Tibial nerve (tissue), 4 donors: Measurements from ENCODE around the gene KRTAP5-1. TPM values are rescaled to one million over a fixed set of nuclear protein-coding genes. Genes with fewer than 3 reads are reported as not detected.

Experiments used
- DNase-seq, 2 donors: peaks; one replicate each; pipeline ENCODE4 v3.0.0-alpha.2; 2019; ENCODE audit warnings: low spot score in 2 of 2
- H3K27ac ChIP-seq, 4 donors: fragments of 200-600 bp; sonication (generic) in 3 of 4; one replicate each; pipeline ENCODE4 v1.5.1; 2017 to 2019; ENCODE audit warnings: mild to moderate bottlenecking in 1 of 4
- H3K27me3 ChIP-seq, 2 donors: fragments of 200-600 bp; sonication (generic) in 1 of 2; one replicate each; pipeline versions ENCODE4 v1.5.1 to v1.6.0; 2017 to 2019
- H3K36me3 ChIP-seq, 3 donors: fragments of 200-600 bp; sonication (generic); one replicate each; pipeline ENCODE4 v1.5.1; 2018 to 2019
- H3K4me1 ChIP-seq, 4 donors: fragments of 200-600 bp; sonication (generic) in 3 of 4; one replicate each; pipeline ENCODE4 v1.5.1; 2017 to 2019
- H3K4me3 ChIP-seq, 4 donors: fragments of 200-600 bp; sonication (generic) in 3 of 4; one replicate each; pipeline ENCODE4 v1.5.1; 2017 to 2019; ENCODE audit warnings: mild to moderate bottlenecking in 1 of 4, moderate library complexity in 1 of 4
- H3K9me3 ChIP-seq, 4 donors: fragments of 200-600 bp; sonication (generic) in 3 of 4; one replicate each; pipeline ENCODE4 v1.5.1; 2017 to 2019
- EP300 ChIP-seq, 2 donors: sonication (generic); formaldehyde crosslinking; IDR thresholded peaks; one replicate each; pipeline ENCODE4 v1.6.1; 2017; ENCODE audit warnings: antibody characterized with exemption in 2 of 2, mild to moderate bottlenecking in 1 of 2
- POLR2A ChIP-seq, 2 donors: fragments of 450-650 bp; IDR thresholded peaks; one replicate each; pipeline ENCODE4 v1.6.1; 2017; ENCODE audit warnings: antibody characterized with exemption in 2 of 2, mild to moderate bottlenecking in 2 of 2, moderate library complexity in 2 of 2
- WGBS, 2 donors: methylation state at CpG; one replicate each; pipeline ENCODE4 v1.1.5; 2018; 5-methylcytosine and 5-hydroxymethylcytosine counted together
- total RNA-seq, 4 donors: library from RNA; depleted of rRNA; stranded (reverse); fragments of >200 nt; gene quantifications; one replicate each; pipeline ENCODE4 v1.1.0, GENCODE V29; 2016
- TF ChIP-seq, protein P1 (sequence below), 5 experiments: fragments of 200-600 bp in 3 of 5; fragments of 450-650 bp in 2 of 5; sonication (generic) in 3 of 5; IDR thresholded peaks; one replicate each; pipeline ENCODE4 v1.5.1; 2016 to 2019; ENCODE audit warnings: antibody characterized with exemption in 5 of 5, mild to moderate bottlenecking in 3 of 5, moderate library complexity in 2 of 5

KRTAP5-1 gene
- total RNA-seq, 4 donors from 2014 or later, result not detected

GRCh38 chr11:1572197-1573076, 12.6 kb downstream of the KRTAP5-1 start, which contains the start of gene DUSP8:
Gene DUSP8 (minus strand): TSS chr11:1572271. CDS start chr11:1565826, 6,445 bp downstream.
- no peaks in the 10 kb centered on the region for H3K9me3 ChIP-seq
- peak within 1 kb of the TSS; percentile 57 to 73 (median 64) for H3K4me3 ChIP-seq
- WGBS, 2 donors, result 0 to 1% methylated on average over 13 to 14 of the region's 124 CpGs
- H3K4me1 ChIP-seq, result peaks cover 0 to 69% (median 22%) of the 10 kb centered on the region in 4 donors
- H3K27me3 ChIP-seq, result peaks cover 0 to 35% of the 10 kb centered on the region in 2 donors
- no peaks in the 10 kb centered on the region for H3K36me3 ChIP-seq
- H3K27ac ChIP-seq, result peak within 1 kb of the TSS; percentile 86 to 99 (median 94)
- TF ChIP-seq EP300 (IDR thresholded peaks at IDR 0.05) (no peak), POLR2A (IDR thresholded peaks at IDR 0.05) (peak in 1 of 2 donors; percentile 59)
- TF ChIP-seq, protein P1, sequence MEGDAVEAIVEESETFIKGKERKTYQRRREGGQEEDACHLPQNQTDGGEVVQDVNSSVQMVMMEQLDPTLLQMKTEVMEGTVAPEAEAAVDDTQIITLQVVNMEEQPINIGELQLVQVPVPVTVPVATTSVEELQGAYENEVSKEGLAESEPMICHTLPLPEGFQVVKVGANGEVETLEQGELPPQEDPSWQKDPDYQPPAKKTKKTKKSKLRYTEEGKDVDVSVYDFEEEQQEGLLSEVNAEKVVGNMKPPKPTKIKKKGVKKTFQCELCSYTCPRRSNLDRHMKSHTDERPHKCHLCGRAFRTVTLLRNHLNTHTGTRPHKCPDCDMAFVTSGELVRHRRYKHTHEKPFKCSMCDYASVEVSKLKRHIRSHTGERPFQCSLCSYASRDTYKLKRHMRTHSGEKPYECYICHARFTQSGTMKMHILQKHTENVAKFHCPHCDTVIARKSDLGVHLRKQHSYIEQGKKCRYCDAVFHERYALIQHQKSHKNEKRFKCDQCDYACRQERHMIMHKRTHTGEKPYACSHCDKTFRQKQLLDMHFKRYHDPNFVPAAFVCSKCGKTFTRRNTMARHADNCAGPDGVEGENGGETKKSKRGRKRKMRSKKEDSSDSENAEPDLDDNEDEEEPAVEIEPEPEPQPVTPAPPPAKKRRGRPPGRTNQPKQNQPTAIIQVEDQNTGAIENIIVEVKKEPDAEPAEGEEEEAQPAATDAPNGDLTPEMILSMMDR (IDR thresholded peaks at IDR 0.05), result peak in 1 of 5 experiments; percentile 22
- DNase-seq, result peak; percentile 84 to 88

- H3K4me3 ChIP-seq, result peak overlapping the region; percentile 49 to 73 (median 62)
- peak overlapping the region; percentile 80 to 99 (median 90) for H3K27ac ChIP-seq
- peaks cover 0 to 35% of the 10 kb centered on the region in 2 donors for H3K27me3 ChIP-seq
- H3K4me1 ChIP-seq, result peaks cover 0 to 76% (median 22%) of the 10 kb centered on the region in 4 donors
- H3K9me3 ChIP-seq, result no peaks in the 10 kb centered on the region
- DNase-seq, result no peak
- TF ChIP-seq EP300 (IDR thresholded peaks at IDR 0.05), result no peak
- TF ChIP-seq POLR2A (IDR thresholded peaks at IDR 0.05), result no peak
- TF ChIP-seq, protein P1 (IDR thresholded peaks at IDR 0.05), result no peak
- no peaks in the 10 kb centered on the region for H3K36me3 ChIP-seq
- WGBS, 2 donors, result no CpG with 5 or more reads among the region's 91 CpGs
Observed at GRCh38 chr11:1571760-1572196, 13.3 kb downstream of the KRTAP5-1 start.

DNA sequence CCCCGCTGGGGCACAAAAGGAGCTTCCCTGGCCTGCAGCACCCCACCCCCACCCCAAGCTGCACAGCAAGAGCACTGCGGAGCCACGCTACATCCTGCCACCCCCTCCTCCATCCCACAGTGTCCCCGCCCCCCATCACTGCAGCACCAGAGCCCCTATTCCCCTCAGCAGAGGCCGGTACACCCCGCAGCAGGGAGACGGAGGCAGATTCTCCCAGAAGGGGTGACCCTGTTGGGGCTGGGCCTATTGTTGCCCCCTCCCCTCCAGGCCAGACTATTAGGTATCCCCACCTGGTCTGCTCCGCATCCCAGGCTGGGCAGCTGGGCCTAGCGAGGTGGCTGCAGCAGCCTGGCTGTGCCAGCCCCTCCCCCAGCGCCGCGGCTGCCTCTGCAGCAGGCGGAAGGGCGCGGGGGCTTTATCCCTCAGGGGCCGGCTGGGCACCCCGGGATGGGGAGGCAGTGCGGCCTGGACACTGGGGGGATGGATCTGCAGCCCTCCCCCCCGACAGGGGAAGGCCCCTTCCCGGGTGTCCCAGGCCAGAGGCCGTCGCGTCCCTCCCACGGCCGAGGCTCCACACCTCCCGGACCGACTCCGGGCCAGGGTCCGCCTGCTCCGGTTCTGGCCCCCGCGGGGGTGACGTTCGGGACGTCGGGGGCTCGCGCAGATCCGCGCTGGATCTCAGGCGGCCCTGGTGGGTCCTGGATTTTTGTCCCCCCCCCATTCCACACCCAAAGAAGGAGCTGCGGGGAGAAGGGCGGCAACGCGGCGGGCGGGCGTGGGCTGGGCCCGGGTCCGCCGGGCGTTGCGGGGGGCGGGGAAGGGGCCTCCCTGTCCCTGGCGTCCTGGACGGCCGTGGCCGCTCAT, 14.0 kb downstream of the KRTAP5-1 start:
- Histone ChIP-seq H3K27ac (peak overlapping the region; percentile 80 to 99 (median 90)), H3K4me1 (peaks cover 0 to 79% (median 22%) of the 10 kb centered on the region in 4 donors), H3K4me3 (peak overlapping the region; percentile 49 to 73 (median 62)), H3K36me3 (no peaks in the 10 kb centered on the region), H3K9me3 (no peaks in the 10 kb centered on the region), H3K27me3 (peaks cover 0 to 32% of the 10 kb centered on the region in 2 donors)
- DNase-seq, result no peak
- peak in 1 of 2 donors; percentile 28 for TF ChIP-seq POLR2A (IDR thresholded peaks at IDR 0.05)
- TF ChIP-seq EP300 (IDR thresholded peaks at IDR 0.05), result peak in 1 of 2 donors; percentile 63
- TF ChIP-seq, protein P1 (IDR thresholded peaks at IDR 0.05), result no peak
- 9% methylated on average over 29 to 33 of the region's 58 CpGs for WGBS, 2 donors

GRCh38 chr11:1570531-1570895, 14.6 kb downstream of the KRTAP5-1 start:
- DNase-seq, result no peak
- H3K36me3 ChIP-seq, result peaks cover 0 to 3% (median 0%) of the 10 kb centered on the region in 3 donors
- H3K4me3 ChIP-seq, result peak overlapping the region; percentile 49 to 73 (median 62)
- H3K27me3 ChIP-seq, result peaks cover 0 to 26% of the 10 kb centered on the region in 2 donors
- TF ChIP-seq, protein P1 (IDR thresholded peaks at IDR 0.05), result no peak
- TF ChIP-seq POLR2A (IDR thresholded peaks at IDR 0.05), result no peak
- no peak for TF ChIP-seq EP300 (IDR thresholded peaks at IDR 0.05)
- 65 to 70% methylated on average over 7 to 8 of the region's 8 CpGs for WGBS, 2 donors
- H3K27ac ChIP-seq, result peak overlapping the region; percentile 80 to 99 (median 90)
- peaks cover 0 to 85% (median 22%) of the 10 kb centered on the region in 4 donors for H3K4me1 ChIP-seq
- H3K9me3 ChIP-seq, result no peaks in the 10 kb centered on the region
